Liver (tissue), 10 donors: ENCODE results near the gene SAMD4B. TPM values are rescaled to one million over a fixed set of nuclear protein-coding genes. Genes with fewer than 3 reads are reported as not detected.
A peak's percentile ranks its signal among the peaks of the same experiment; 100 is the strongest.

Experiments used
- DNase-seq: peaks from one replicate; pipeline ENCODE4 v3.0.0-alpha.2; 2017; ENCODE audit warnings: low spot score
- H3K27ac ChIP-seq, 2 donors: one replicate each; pipeline ENCODE4 v1.7.0; 2013; ENCODE audit warnings: inconsistent platforms in 2 of 2, low read length in 2 of 2, control low read depth in 1 of 2, low read depth in 1 of 2, mild to moderate bottlenecking in 1 of 2
- H3K27me3 ChIP-seq, 4 donors: one replicate each; pipeline versions ENCODE4 v1.6.1 to v1.7.0; 2013; ENCODE audit warnings: low read length in 3 of 4, inconsistent platforms in 1 of 4, mild to moderate bottlenecking in 1 of 4, moderate library complexity in 1 of 4; ENCODE audit not compliant: control insufficient read depth in 4 of 4, insufficient read depth in 4 of 4
- H3K36me3 ChIP-seq, 4 donors: one replicate each; pipeline versions ENCODE4 v1.6.1 to v1.7.0; 2013; ENCODE audit warnings: low read length in 3 of 4, mild to moderate bottlenecking in 3 of 4, low read depth in 1 of 4, moderate library complexity in 1 of 4; ENCODE audit not compliant: control insufficient read depth in 4 of 4, insufficient read depth in 3 of 4
- H3K4me1 ChIP-seq, 4 donors: one replicate each; pipeline versions ENCODE4 v1.6.1 to v1.7.0; 2013; ENCODE audit warnings: low read length in 3 of 4, mild to moderate bottlenecking in 3 of 4, moderate library complexity in 1 of 4; ENCODE audit not compliant: control insufficient read depth in 4 of 4, insufficient read depth in 4 of 4
- H3K4me3 ChIP-seq, 3 donors: one replicate each; pipeline versions ENCODE4 v1.6.1 to v1.7.0; 2013; ENCODE audit warnings: low read length in 3 of 3, control low read depth in 1 of 3, low read depth in 1 of 3, mild to moderate bottlenecking in 1 of 3
- H3K9ac ChIP-seq, 2 donors: one replicate each; pipeline ENCODE4 v1.7.0; 2013; ENCODE audit warnings: low read length in 2 of 2, mild to moderate bottlenecking in 2 of 2, moderate library complexity in 2 of 2, control low read depth in 1 of 2, low read depth in 1 of 2
- H3K9me3 ChIP-seq, 4 donors: one replicate each; pipeline versions ENCODE4 v1.6.1 to v1.7.0; 2013; ENCODE audit warnings: low read length in 3 of 4; ENCODE audit not compliant: control insufficient read depth in 4 of 4
- FOXA1 ChIP-seq: IDR thresholded peaks from 2 replicates; pipeline ENCODE4 v1.6.1; 2016; ENCODE audit warnings: antibody characterized with exemption
- GABPA ChIP-seq, 2 donors: IDR thresholded peaks in 1 of 2; conservative IDR thresholded peaks in 1 of 2; 2 replicates each; pipeline ENCODE4 v1.6.1; 2016; ENCODE audit warnings: antibody characterized with exemption in 2 of 2, mild to moderate bottlenecking in 1 of 2, moderate library complexity in 1 of 2
- JUND ChIP-seq, 2 donors: IDR thresholded peaks; 2 replicates each; pipeline ENCODE4 v1.6.1; 2016; ENCODE audit warnings: antibody characterized with exemption in 2 of 2
- NR2F2 ChIP-seq: IDR thresholded peaks from 2 replicates; pipeline ENCODE4 v1.6.1; 2016; ENCODE audit warnings: antibody characterized with exemption
- RAD21 ChIP-seq, 2 donors: IDR thresholded peaks; 2 replicates each; pipeline ENCODE4 v1.6.1; 2016; ENCODE audit warnings: antibody characterized with exemption in 2 of 2, mild to moderate bottlenecking in 2 of 2
- RXRA ChIP-seq, 2 donors: IDR thresholded peaks; 2 replicates each; pipeline ENCODE4 v1.6.1; 2017 to 2018; ENCODE audit warnings: antibody characterized with exemption in 2 of 2, mild to moderate bottlenecking in 1 of 2
- WGBS: extraction: QIAGEN DNeasy Blood & Tissue Kit; methylation state at CpG from one replicate; pipeline ENCODE4 v1.1.7; 2013; 5-methylcytosine and 5-hydroxymethylcytosine counted together
- polyA plus RNA-seq, 2 donors: library from polyadenylated mRNA; stranded (reverse) in 1 of 2; unstranded in 1 of 2; fragments of 200-250 nt in 1 of 2; fragments of >200 nt in 1 of 2; fragmentation: Nextera tagmentation in 1 of 2; extraction: Ambion mirVana in 1 of 2; gene quantifications; one replicate each; pipeline versions ENCODE4 v1.2.1 to v1.2.3, GENCODE V29; 2013 to 2015
- small RNA-seq: library from RNA; depleted of rRNA; stranded (forward); fragments of <200 nt; gene quantifications from one replicate; pipeline ENCODE3, GENCODE V24; 2014
- total RNA-seq, 2 donors: library from RNA; depleted of rRNA; stranded (reverse); fragments of >200 nt; gene quantifications; one replicate each; pipeline ENCODE4 v1.2.3, GENCODE V29; 2014
- TF ChIP-seq, protein P1 (sequence below): IDR thresholded peaks from 2 replicates; pipeline ENCODE4 v1.6.1; 2016; ENCODE audit warnings: antibody characterized with exemption
- donor health status: healthy.
- donor health status: healthy.
- donor health status: healthy.
- donor health status: healthy.
- donor health status: healthy.

The SAMD4B gene
- total and polyA plus RNA-seq, 4 donors = 17.3 to 39.4 (median 30.5) TPM

DNA sequence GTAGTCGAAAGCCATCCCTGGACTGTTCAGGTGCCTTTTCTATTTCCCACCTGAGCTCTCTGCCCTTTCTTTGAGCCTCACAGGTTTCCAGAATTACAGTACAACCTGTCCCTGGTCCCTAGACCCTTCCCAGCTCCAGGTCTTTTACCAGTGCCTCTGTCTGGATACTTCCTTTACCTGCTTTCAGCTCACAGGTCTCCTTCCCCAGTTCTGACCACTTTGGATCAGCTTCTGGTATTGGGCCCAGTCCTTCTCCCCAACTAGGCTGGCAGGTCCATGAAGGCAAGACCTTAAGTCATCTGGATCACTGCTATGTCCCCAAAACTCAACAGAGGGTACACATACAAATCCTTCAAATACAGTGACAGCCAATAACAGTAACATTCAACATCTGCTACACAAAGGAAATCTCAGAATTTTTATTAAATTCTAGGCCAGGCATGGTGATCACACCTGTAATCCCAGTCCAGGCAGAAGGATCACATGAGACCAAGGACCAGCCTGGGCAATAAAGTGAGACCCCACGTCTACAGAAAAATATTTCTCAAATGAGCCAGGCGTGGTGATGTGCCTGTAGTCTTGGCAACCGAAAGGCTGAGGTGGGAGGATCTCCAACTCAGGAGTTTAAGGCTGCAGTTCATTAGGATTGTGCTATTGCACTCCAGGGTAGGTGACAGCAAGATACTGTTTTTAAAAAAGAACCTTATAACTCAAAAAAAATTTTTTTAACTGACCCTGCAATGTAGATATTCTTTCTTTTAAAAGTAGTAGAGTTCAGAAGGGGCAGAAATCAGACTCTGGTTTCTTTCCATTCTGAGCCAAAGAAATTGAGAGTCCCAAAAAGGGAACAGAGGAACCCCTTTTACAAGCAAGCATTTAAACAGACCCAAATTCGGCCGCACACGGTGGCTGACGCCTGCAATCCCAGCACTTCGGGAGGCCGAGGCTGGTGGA, 92.2 kb downstream of the SAMD4B start:
- no peak for TF ChIP-seq RAD21 (IDR thresholded peaks at IDR 0.05)
- TF ChIP-seq NR2F2 = no peak
- no peak for TF ChIP-seq FOXA1
- no peak for TF ChIP-seq RXRA (IDR thresholded peaks at IDR 0.05)
- TF ChIP-seq, protein P1, sequence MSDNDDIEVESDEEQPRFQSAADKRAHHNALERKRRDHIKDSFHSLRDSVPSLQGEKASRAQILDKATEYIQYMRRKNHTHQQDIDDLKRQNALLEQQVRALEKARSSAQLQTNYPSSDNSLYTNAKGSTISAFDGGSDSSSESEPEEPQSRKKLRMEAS = no peak
- TF ChIP-seq JUND (IDR thresholded peaks at IDR 0.05) = no peak
- TF ChIP-seq GABPA (IDR thresholded peaks at IDR 0.05 in 1 of 2, conservative IDR thresholded peaks at IDR 0.05 in 1 of 2) = no peak
- no peaks in the 10 kb centered on the region for H3K9me3 ChIP-seq
- DNase-seq = no peak
- peak overlapping the region; percentile 46 to 79 for H3K9ac ChIP-seq
- H3K4me1 ChIP-seq = peaks cover 4 to 27% (median 17%) of the 10 kb centered on the region in 4 donors
- H3K36me3 ChIP-seq = peaks cover 15 to 24% (median 17%) of the 10 kb centered on the region in 4 donors
- H3K27ac ChIP-seq = peak overlapping the region in 1 of 2 donors; percentile 23
- H3K4me3 ChIP-seq = peak overlapping the region; percentile 77 to 90 (median 81)
- no peaks in the 10 kb centered on the region for H3K27me3 ChIP-seq
- WGBS = 60% methylated on average over 10 of the region's 10 CpGs

Small RNAs within 50 kb of the gene (small RNA-seq; reads per million reads assigned to genes)
- gene AC011445.2 (0.07 reads per million), gene MIR4530 (not detected), gene RN7SL566P (not detected)

Other genes with a start within 250 kb of the SAMD4B start
- 1 to 10 TPM; 5.4 to 9.5 TPM for gene PAK4, start 216.6 kb upstream of the SAMD4B start, total RNA-seq
- 10 to 100 TPM in 1 of 2 donors, 1 to 10 TPM in 1; 6.0 to 16.6 TPM for gene PAK4, start 216.6 kb upstream of the SAMD4B start, polyA plus RNA-seq
- not detected for gene NCCRP1, start 145.5 kb upstream of the SAMD4B start, total RNA-seq
- not detected for gene NCCRP1, start 145.5 kb upstream of the SAMD4B start, polyA plus RNA-seq
- not detected for gene SYCN, start 138.2 kb upstream of the SAMD4B start, total RNA-seq
- gene SYCN, start 138.2 kb upstream of the SAMD4B start, polyA plus RNA-seq = not detected
- not detected for gene IFNL3, start 97.4 kb upstream of the SAMD4B start, total RNA-seq
- gene IFNL3, start 97.4 kb upstream of the SAMD4B start, polyA plus RNA-seq = not detected
- gene IFNL4, start 93.6 kb upstream of the SAMD4B start, total RNA-seq = not detected
- gene IFNL4, start 93.6 kb upstream of the SAMD4B start, polyA plus RNA-seq = not detected
- gene IFNL2, start 74.0 kb upstream of the SAMD4B start, total RNA-seq = not detected
- not detected for gene IFNL2, start 74.0 kb upstream of the SAMD4B start, polyA plus RNA-seq
- gene IFNL1, start 46.0 kb upstream of the SAMD4B start, total RNA-seq = not detected
- not detected for gene IFNL1, start 46.0 kb upstream of the SAMD4B start, polyA plus RNA-seq
- under 1 TPM; 0.75 to 0.98 TPM for gene LRFN1, start 21.6 kb upstream of the SAMD4B start, total RNA-seq
- gene LRFN1, start 21.6 kb upstream of the SAMD4B start, polyA plus RNA-seq = under 1 TPM; 0.11 to 0.55 TPM
- gene GMFG, start 6.4 kb upstream of the SAMD4B start, total RNA-seq = 10 to 100 TPM in 1 of 2 donors, 1 to 10 TPM in 1; 9.1 to 20.6 TPM
- gene GMFG, start 6.4 kb upstream of the SAMD4B start, polyA plus RNA-seq = 10 to 100 TPM; 19.1 to 24.2 TPM
- 10 to 100 TPM; 13.7 to 16.7 TPM for gene PAF1, start 48.7 kb downstream of the SAMD4B start, total RNA-seq
- 10 to 100 TPM; 21.2 to 29.4 TPM for gene PAF1, start 48.7 kb downstream of the SAMD4B start, polyA plus RNA-seq
- gene MED29, start 49.0 kb downstream of the SAMD4B start, total RNA-seq = 10 to 100 TPM; 11.0 to 13.8 TPM
- 10 to 100 TPM; 21.0 to 24.2 TPM for gene MED29, start 49.0 kb downstream of the SAMD4B start, polyA plus RNA-seq
- 1 to 10 TPM; 3.6 to 9.0 TPM for gene ZFP36, start 64.4 kb downstream of the SAMD4B start, total RNA-seq
- gene ZFP36, start 64.4 kb downstream of the SAMD4B start, polyA plus RNA-seq = 10 to 100 TPM; 62.0 to 91.9 TPM
- gene PLEKHG2, start 70.2 kb downstream of the SAMD4B start, total RNA-seq = 1 to 10 TPM; 3.7 to 4.5 TPM
- 1 to 10 TPM; 2.1 to 2.2 TPM for gene PLEKHG2, start 70.2 kb downstream of the SAMD4B start, polyA plus RNA-seq
- gene RPS16, start 93.5 kb downstream of the SAMD4B start, total RNA-seq = 100 to 1,000 TPM; 109 to 111 TPM
- 1,000 to 10,000 TPM in 1 of 2 donors, 100 to 1,000 TPM in 1; 324 to 1,094 TPM for gene RPS16, start 93.5 kb downstream of the SAMD4B start, polyA plus RNA-seq
- gene SUPT5H, start 103.2 kb downstream of the SAMD4B start, total RNA-seq = 10 to 100 TPM; 19.3 to 48.0 TPM
- gene SUPT5H, start 103.2 kb downstream of the SAMD4B start, polyA plus RNA-seq = 10 to 100 TPM; 42.5 to 52.5 TPM
- 10 to 100 TPM; 24.3 to 28.9 TPM for gene TIMM50, start 138.4 kb downstream of the SAMD4B start, total RNA-seq
- 10 to 100 TPM; 32.1 to 39.9 TPM for gene TIMM50, start 138.4 kb downstream of the SAMD4B start, polyA plus RNA-seq
- gene DLL3, start 156.5 kb downstream of the SAMD4B start, total RNA-seq = not detected
- gene DLL3, start 156.5 kb downstream of the SAMD4B start, polyA plus RNA-seq = not detected
- not detected for gene SELENOV, start 172.7 kb downstream of the SAMD4B start, total RNA-seq
- not detected for gene SELENOV, start 172.7 kb downstream of the SAMD4B start, polyA plus RNA-seq
- 1 to 10 TPM; 1.1 to 1.4 TPM for gene EID2B, start 190.4 kb downstream of the SAMD4B start, total RNA-seq
- gene EID2B, start 190.4 kb downstream of the SAMD4B start, polyA plus RNA-seq = 1 to 10 TPM in 1 of 2 donors, under 1 TPM in 1; 0.38 to 1.1 TPM
- gene EID2, start 197.7 kb downstream of the SAMD4B start, total RNA-seq = 1 to 10 TPM; 3.3 to 8.5 TPM
- 1 to 10 TPM; 1.5 to 5.7 TPM for gene EID2, start 197.7 kb downstream of the SAMD4B start, polyA plus RNA-seq